GM19240 (cell line): Measurements from ENCODE around the gene STXBP1.
"Not testable (repeated sequence)": the region's sequence is repeated elsewhere in the genome, so short reads cannot be mapped to it uniquely, and the experiment has no call there.

Experiments used
- DNase-seq: peaks from one replicate; pipeline ENCODE4 v3.0.0; 2011; ENCODE audit warnings: low spot score; ENCODE audit not compliant: insufficient read length

The STXBP1 gene

GRCh38 chr9:127577194-127577593 is 34.9 kb upstream of the STXBP1 start:
- DNase-seq, result not testable (repeated sequence)

DNA sequence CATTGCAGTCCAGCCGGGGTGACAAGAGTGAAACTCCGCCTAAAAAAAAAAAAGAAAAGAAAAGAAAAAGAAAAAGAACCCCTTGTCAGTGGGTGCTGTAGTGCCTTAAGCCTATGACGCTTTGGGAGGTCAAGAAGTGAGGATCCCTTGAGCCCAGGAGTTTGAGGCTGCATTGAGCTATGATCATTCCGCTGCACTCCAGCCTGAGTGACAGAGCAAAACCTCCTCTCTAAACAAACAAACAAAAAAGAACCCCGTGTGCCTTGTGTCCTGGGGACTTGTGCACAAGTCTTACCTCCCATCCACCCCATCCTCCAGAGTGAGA is 33.5 kb upstream of the STXBP1 start:
- no peak for DNase-seq

GRCh38 chr9:127578952-127579853 is 32.9 kb upstream of the STXBP1 start:
- no peak for DNase-seq

GRCh38 chr9:127580366-127580765 is 31.7 kb upstream of the STXBP1 start:
- no peak for DNase-seq

- DNase-seq, result no peak
These were observed 31.1 kb upstream of the STXBP1 start for GRCh38 chr9:127580879-127581475.

DNA sequence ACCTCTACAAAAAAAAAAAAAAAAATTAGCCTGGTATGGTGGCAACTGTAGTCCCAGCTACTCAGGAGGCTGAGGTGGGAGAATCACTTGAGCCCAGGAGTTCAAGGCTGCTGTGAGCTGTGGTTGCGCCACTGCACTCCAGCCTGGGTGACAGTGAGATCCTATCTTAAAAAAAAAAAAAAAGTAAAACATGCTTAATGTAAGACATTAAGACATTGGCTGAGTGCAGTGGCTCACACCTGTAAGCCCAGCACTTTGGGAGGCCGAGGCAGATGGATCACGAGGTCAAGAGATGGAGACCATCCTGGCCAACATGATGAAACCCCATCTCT is 27.6 kb upstream of the STXBP1 start:
- DNase-seq, result not testable (repeated sequence)

DNA sequence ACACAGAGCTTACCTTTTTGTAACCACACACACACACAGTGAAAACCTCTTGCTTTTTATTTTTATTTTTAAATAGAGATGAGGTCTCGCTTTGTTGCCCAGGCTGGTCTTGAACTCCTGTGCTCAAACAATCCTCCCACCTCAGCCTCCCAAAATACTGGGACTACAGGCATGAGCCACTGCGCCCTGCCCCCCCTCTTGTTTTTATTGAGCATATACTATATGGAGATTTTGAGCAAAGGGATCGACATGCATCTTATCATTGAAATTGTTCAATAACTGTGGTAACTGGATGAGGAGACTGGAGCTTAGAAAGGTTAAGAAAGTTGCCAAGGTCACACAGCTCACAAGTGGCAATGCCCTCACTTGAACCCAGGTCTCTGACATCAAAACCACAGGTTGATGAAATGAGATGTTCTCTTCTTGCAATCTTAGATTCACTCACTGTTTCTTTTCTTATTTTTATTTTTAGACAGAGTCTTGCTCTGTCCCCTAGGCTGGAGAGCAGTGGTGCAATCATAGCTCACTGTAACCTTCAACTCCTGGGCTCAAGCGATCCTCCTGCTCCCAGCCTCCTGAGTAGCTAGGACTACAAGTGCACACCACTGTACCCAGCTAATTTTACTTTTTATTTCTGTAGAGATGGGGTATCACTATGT is 26.8 kb upstream of the STXBP1 start:
- DNase-seq, result no peak

DNA sequence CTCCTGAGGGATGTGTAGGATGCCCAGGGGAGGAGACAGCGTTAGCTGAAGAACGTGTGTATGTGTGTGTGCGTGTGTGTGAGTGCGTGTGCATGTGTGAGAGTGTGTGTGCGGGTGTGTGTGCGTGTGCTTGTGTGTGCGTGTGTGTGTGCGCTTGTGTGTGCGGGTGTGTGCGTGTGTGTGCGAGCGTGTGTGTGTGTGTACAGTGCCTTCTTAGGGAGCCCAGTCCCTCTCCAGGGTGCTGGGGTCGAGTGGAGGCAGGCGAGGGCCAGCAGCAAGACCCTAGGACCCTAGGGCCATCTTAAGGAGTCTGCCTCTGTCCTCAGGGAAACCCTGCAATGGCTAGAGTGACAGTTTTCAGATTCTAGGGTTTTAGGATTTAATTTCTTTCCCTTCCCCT is 26.0 kb upstream of the STXBP1 start:
- DNase-seq, result no peak

DNA sequence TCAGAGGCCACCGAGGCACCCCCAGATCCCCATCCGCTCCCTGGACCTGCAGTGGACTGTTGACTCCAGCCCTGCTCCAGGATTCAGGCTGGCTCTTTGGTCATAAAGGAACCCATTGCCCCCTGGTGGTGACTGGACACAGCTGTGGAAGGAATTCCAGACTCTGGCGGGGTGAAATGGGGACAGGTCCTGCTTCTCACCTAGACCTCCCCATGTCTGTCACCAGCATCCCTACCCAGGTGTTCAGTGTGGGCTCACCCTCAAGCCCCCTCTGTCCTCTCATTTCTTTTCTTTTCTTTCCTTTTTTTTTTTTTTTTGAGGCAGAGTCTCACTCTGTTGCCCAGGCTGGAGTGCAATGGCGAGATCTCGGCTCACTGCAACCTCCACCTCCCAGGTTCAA is 25.5 kb upstream of the STXBP1 start:
- peak; percentile 51 for DNase-seq

DNA sequence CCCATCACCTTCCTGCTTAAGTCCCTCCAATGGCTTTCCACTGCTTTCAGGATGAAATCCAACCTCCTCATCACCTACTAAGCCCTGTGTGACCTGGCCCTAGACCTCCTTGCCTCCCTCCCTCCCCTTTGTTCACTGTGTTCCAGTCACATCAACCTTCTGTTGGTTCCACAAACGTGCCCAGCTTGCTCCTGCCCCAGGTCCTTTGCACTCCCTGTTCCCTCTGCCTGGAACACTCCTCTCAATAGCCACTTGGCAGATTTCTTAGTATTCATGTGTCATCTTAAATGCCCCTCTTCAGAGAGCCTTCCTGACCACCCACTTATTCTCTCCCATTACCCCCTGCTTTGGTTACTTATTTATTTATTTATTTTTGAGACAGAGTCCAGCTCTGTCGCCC is 24.1 kb upstream of the STXBP1 start:
- DNase-seq, result no peak

DNA sequence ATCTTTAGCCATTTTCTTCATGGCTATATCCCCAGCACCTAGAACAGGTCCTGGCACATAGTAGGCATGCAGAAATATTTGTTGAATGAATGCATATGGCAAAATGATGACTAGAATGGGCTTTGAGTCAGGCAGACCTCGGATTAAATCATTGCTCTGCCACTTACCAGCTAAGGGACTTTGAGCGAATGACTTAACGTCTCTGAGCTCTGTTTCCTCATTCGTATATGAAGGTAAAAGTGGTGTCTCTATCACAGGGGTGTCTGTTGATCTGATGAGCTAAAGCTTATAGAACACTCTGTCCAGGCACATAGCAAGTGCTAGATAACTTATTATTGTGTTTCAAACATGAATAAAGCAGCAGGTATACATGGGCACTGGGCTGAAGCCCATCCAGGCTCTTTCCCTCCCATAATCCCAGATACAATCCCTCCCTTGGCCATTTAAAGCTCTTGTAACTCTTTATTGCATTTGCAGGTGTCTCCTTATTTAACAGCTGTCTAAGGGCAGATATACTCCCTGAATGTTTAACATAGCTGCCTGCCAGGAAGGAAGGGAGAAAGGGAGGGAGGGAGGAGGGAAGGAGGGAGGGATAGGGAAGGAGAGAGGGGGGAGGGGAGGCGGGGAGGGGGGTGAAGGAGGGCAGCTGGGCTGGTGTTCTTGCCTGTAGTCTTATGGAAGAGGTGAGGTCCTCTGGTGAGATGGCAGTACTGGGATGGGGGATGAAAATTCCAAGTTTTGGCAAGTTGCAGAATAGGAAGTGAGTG is 23.2 kb upstream of the STXBP1 start:
- DNase-seq, result no peak

DNA sequence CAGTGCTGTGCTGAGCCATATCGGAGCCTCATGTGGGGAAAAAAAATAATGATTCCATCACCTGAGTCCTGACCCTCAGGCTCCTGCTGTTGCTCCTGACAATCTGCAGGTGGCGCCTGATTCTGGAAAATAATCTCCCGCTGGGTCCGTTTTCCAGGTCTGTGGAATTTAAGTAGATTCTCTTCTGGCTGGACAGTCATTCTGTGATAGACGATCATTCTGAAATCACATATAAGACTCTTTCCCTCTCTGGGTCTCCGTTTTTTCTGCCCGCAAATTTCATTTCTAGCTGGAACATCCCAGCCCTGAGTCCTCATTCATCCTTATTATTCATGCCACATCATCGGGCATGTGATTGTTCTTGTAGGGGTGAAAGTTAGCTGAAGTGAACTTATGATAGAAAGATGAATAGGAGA is 22.1 kb upstream of the STXBP1 start:
- no peak for DNase-seq

GRCh38 chr9:127595611-127596010 is 16.5 kb upstream of the STXBP1 start:
- no peak for DNase-seq

- no peak for DNase-seq
These were observed 13.1 kb upstream of the STXBP1 start for GRCh38 chr9:127598839-127599549.

- no peak for DNase-seq
These were observed 12.6 kb upstream of the STXBP1 start for GRCh38 chr9:127599550-127599891.

GRCh38 chr9:127603226-127603625 is 8.9 kb upstream of the STXBP1 start:
- no peak for DNase-seq

GRCh38 chr9:127606043-127606442 is 6.0 kb upstream of the STXBP1 start:
- DNase-seq, result no peak

DNA sequence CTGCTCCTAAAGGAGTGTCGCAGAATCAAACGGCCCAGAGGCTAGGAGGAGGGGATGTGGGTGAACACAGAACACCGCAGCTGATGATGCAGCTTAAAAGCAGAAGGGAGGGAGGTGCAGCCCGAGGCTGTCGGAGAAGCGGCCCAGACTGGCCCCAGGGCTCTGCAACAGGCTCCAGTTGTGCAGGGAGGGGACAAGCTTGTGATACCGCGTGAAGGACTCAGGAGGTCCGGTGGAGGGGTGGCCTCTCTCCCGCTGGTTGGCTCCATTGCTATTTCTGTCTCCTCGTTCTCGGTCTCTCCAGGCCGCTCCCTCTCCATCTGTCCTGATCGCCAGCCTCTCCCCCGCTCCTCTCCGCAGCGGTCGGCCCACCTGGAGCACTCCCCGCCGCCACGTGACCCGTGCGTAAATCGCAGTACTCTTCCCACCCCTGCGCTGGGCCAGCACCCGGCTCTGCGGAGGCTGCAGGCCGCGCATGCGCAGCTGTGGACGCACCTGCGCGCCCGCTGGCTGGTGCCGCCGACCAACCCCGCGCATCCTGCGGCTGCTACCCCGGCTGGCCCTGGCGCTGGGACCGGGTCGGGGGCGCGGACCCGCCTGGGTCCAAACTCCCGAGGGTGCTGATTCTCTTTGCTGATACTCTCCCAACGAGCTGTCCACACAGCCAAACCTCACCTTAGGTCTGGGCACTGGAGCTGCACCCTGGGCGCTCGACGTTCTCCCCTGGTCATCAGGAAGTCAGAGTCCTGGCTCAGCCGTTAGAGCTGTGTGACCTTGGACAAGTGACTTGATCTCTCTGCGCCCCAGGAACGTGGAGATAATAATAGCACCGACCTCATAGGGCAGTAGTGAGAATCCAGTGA is 3.7 kb upstream of the STXBP1 start:
- peak; percentile 86 for DNase-seq

- no peak for DNase-seq
These were observed 526 bp upstream of the STXBP1 start for GRCh38 chr9:127611603-127611898.

DNA sequence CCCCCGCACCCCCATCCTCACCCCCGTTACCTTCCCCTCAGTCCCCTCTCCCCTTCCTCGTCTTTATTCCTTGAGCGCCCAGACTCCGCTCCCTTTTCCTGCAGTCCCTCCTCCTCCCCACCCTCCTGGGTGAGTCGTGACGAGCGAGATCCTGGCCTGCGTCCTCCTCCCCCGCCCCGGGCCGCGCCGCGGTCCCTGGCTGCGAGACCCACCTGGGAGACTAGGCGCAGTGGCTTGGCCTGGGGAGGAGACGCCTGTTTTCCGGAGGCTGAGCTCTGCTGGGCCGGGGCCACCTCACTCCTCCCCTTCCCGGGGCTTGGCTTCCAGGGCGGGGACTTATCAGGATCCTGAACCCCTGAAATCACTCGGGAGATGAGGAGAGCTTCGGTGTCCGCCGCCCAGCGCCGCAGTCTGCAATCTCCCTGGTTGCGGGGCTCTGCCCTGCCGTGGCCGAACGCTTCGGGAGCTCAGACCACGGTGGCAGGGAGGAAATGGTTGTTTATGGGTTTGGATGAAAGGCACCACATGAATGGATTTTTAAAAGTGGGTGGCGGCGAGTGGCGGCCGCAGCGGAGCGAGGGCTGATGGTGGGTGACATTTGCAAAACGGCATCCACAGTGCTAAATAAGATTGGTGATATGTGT is 984 bp downstream of the STXBP1 start:
- DNase-seq, result no peak
